HCT116 (cell line): ENCODE results near the gene SNPH. TPM values are rescaled to one million over a fixed set of nuclear protein-coding genes. Genes with fewer than 3 reads are reported as not detected.

Experiments used
- ATAC-seq: fragments of 200-7000 bp; cut with Tn5 transposase; 2 replicates; pipeline ENCODE4 v1.9.1; 2020; ENCODE audit warnings: mild to moderate bottlenecking, moderate library complexity
- BruUV-seq: library from RNA; stranded (reverse); fragments of 400-500 nt; replicated peaks from 2 replicates; lab custom pipeline; 2021; lab: Mats Ljungman, UMichigan
- CTCF ChIA-PET: fragments of 300-600 bp; sonication (Branson Sonifier 250); formaldehyde crosslinking; loops from one replicate; lab custom pipeline; 2021; ENCODE audit warnings: antibody characterized with exemption; lab: Charles Lee
- POLR2A ChIA-PET: fragments of 300-600, 350-600 bp; sonication (Branson Sonifier 250); formaldehyde crosslinking; loops from one replicate; lab custom pipeline; 2021; ENCODE audit warnings: antibody characterized with exemption; lab: Charles Lee
- RAD21 ChIA-PET, 2 experiments: fragments of 300-600 bp; sonication (Branson Sonifier 250); formaldehyde crosslinking; loops; one replicate each; lab custom pipeline; 2023; ENCODE audit warnings: low total read pairs in 2 of 2; ENCODE audit not compliant: uncharacterized antibody in 2 of 2, unreplicated experiment in 2 of 2, low non-redundant PET in 1 of 2; lab: Charles Lee
- DNase-seq: peaks from one replicate; pipeline ENCODE4 v3.0.0-alpha.2; 2010; ENCODE audit warnings: low read depth, low spot score
- H2AFZ ChIP-seq: fragments of 200-600 bp; shearing (Covaris generic), sonication (generic); 2 replicates; pipeline ENCODE4 v1.6.1; 2017; ENCODE audit warnings: low read depth, mixed run types, mixed read lengths, antibody characterized with exemption, low read length; ENCODE audit not compliant: poor library complexity, severe bottlenecking
- H3K27ac ChIP-seq: 2 replicates; pipeline ENCODE4 v1.5.1; 2012; ENCODE audit warnings: low read depth, low read length
- H3K27me3 ChIP-seq: fragments of 200-600 bp; sonication (generic); 2 replicates; pipeline ENCODE4 v1.6.1; 2016; ENCODE audit warnings: mixed run types, low read length, mixed read lengths; ENCODE audit not compliant: insufficient read depth
- H3K36me3 ChIP-seq, 2 experiments: fragments of 200-500 bp in 1 of 2; fragments of 200-600 bp in 1 of 2; sonication (Bioruptor generic) in 1 of 2; sonication (generic) in 1 of 2; 2 replicates each; pipeline versions ENCODE4 v1.5.1 to v1.6.1; 2014 to 2016; ENCODE audit warnings: low read length in 2 of 2, inconsistent platforms in 1 of 2, mixed read lengths in 1 of 2, mixed run types in 1 of 2; ENCODE audit not compliant: insufficient read depth in 2 of 2, control insufficient read depth in 1 of 2
- H3K4me1 ChIP-seq, 2 experiments: fragments of 200-600 bp in 1 of 2; sonication (generic) in 1 of 2; 2 replicates each; pipeline versions ENCODE4 v1.5.1 to v1.6.1; 2012 to 2017; ENCODE audit warnings: low read length in 2 of 2, inconsistent platforms in 1 of 2, mild to moderate bottlenecking in 1 of 2, mixed read lengths in 1 of 2, mixed run types in 1 of 2, moderate library complexity in 1 of 2; ENCODE audit not compliant: insufficient read depth in 2 of 2, control insufficient read depth in 1 of 2
- H3K4me2 ChIP-seq: fragments of 200-600 bp; sonication (generic); 2 replicates; pipeline ENCODE4 v1.6.1; 2017; ENCODE audit warnings: mixed run types, low read length, mixed read lengths
- H3K4me3 ChIP-seq, 2 experiments: fragments of 200-600 bp in 1 of 2; sonication (generic) in 1 of 2; replicated peaks in 1 of 2; 2 replicates each; pipeline ENCODE4 v1.5.1; 2011 to 2016; ENCODE audit warnings: low read length in 2 of 2, control low read depth in 1 of 2, low read depth in 1 of 2, mild to moderate bottlenecking in 1 of 2, mixed read lengths in 1 of 2, mixed run types in 1 of 2
- H3K79me2 ChIP-seq: fragments of 200-600 bp; sonication (generic); 2 replicates; pipeline ENCODE4 v1.6.1; 2017; ENCODE audit warnings: mild to moderate bottlenecking, mixed run types, low read length, moderate library complexity, mixed read lengths; ENCODE audit not compliant: insufficient read depth
- H3K9ac ChIP-seq: fragments of 200-600 bp; sonication (generic); 2 replicates; pipeline ENCODE4 v1.6.1; 2016; ENCODE audit warnings: low read length, mixed read lengths
- H3K9me2 ChIP-seq: fragments of 200-600 bp; sonication (generic), shearing (Covaris generic); 2 replicates; pipeline ENCODE4 v1.6.1; 2017; ENCODE audit warnings: mixed run types, mild to moderate bottlenecking, moderate library complexity; ENCODE audit not compliant: insufficient read depth
- H3K9me3 ChIP-seq, 2 experiments: fragments of 200-500 bp in 1 of 2; fragments of 200-600 bp in 1 of 2; sonication (Bioruptor generic) in 1 of 2; sonication (generic) in 1 of 2; 2 replicates each; pipeline ENCODE4 v1.6.1; 2014 to 2017; ENCODE audit warnings: low read length in 2 of 2, mixed read lengths in 2 of 2, inconsistent platforms in 1 of 2, low read depth in 1 of 2, mild to moderate bottlenecking in 1 of 2, mixed run types in 1 of 2, moderate library complexity in 1 of 2; ENCODE audit not compliant: control insufficient read depth in 1 of 2, insufficient read depth in 1 of 2
- H4K20me1 ChIP-seq: fragments of 200-600 bp; sonication (generic), shearing (Covaris generic); 2 replicates; pipeline ENCODE4 v1.6.1; 2017; ENCODE audit warnings: mixed run types, mild to moderate bottlenecking, moderate library complexity; ENCODE audit not compliant: insufficient read depth
- CBX3 ChIP-seq: IDR thresholded peaks from 2 replicates; pipeline ENCODE4 v1.6.1; 2012; ENCODE audit warnings: low read depth
- CEBPB ChIP-seq: IDR thresholded peaks from 2 replicates; pipeline ENCODE4 v1.6.1; 2012; ENCODE audit warnings: low read depth
- CTCF ChIP-seq, 3 experiments: fragments of 200-600 bp in 1 of 3; sonication (generic) in 1 of 3; IDR thresholded peaks in 2 of 3; conservative IDR thresholded peaks in 1 of 3; 2 replicates each; pipeline ENCODE4 v1.5.1; 2012 to 2017; ENCODE audit warnings: low read depth in 2 of 3, low read length in 2 of 3, antibody characterized with exemption in 1 of 3, borderline replicate concordance in 1 of 3, control low read depth in 1 of 3, mild to moderate bottlenecking in 1 of 3, mixed read lengths in 1 of 3, mixed run types in 1 of 3, moderate library complexity in 1 of 3; ENCODE audit not compliant: insufficient read depth in 1 of 3
- POLR2AphosphoS5 ChIP-seq: IDR thresholded peaks from 2 replicates; pipeline ENCODE4 v1.6.1; 2011; ENCODE audit warnings: mild to moderate bottlenecking, low read depth, low read length, moderate library complexity
- RAD21 ChIP-seq: IDR thresholded peaks from 2 replicates; pipeline ENCODE4 v1.6.1; 2012; ENCODE audit warnings: low read depth, mild to moderate bottlenecking
- SIN3A ChIP-seq: IDR thresholded peaks from 2 replicates; pipeline ENCODE4 v1.6.1; 2012; ENCODE audit warnings: low read depth
- SP1 ChIP-seq: IDR thresholded peaks from 2 replicates; pipeline ENCODE4 v1.6.1; 2012; ENCODE audit warnings: low read depth
- intact Hi-C: fragments of 100-400 bp; cut with micrococcal nuclease; formaldehyde crosslinking; loops from 2 replicates; pipeline ENCODE4 v1.10.0; 2022
- total RNA-seq: library from RNA; stranded (reverse); gene quantifications from one replicate; pipeline ENCODE4 v1.2.1, GENCODE V29; 2021; ENCODE audit not compliant: unreplicated experiment

SNPH gene
- total RNA-seq, 1 experiment from 2014 or later = 3.2 TPM

- ChIA-PET RAD21 (no interaction called here), CTCF (interaction anchor here (1.0 kb wide), 1 partner anchor 9 kb away, joined by 3 read pairs; no protein-coding TSS in a partner anchor), POLR2A (no interaction called here)
- Histone ChIP-seq H3K9me3 (no peaks in the 10 kb centered on the region), H4K20me1 (no peaks in the 10 kb centered on the region; the same call in 1 of the 2 replicates), H3K4me2 (no peak overlapping the region), H3K27me3 (no peaks in the 10 kb centered on the region), H3K79me2 (peaks cover 44% of the 10 kb centered on the region), H3K27ac (no peak overlapping the region), H3K36me3 (0 out of 4 replicates have a peak, but pooled peaks cover 0 to 3% of the 10 kb centered on the region in 2 experiments), H3K4me1 (peaks cover 0 to 3% of the 10 kb centered on the region in 2 experiments; a peak in 3 of 4 replicates), H3K9ac (no peak overlapping the region), H3K9me2 (no peaks in the 10 kb centered on the region), H2AFZ (no peak overlapping the region)
- ATAC-seq = peak; percentile 82
- peak; percentile 27 for DNase-seq
- no TSS peak for BruUV-seq
- intact Hi-C loops = no loop called here
- TF ChIP-seq RAD21 (0 out of 2 replicates have a peak, but pooled peaks have one; percentile 10), CEBPB (0 out of 2 replicates have a peak, but pooled peaks have one; percentile 9), CBX3 (no peak), CTCF (IDR thresholded peaks at IDR 0.05 in 2 of 3, conservative IDR thresholded peaks at IDR 0.05 in 1 of 3; ENCODE audit: borderline replicate concordance in 1 of 3, insufficient read depth in 1 of 3, low read depth in 2 of 3, low read length in 2 of 3) (peak in 2 of 3 experiments; percentile 7 to 17; a peak in 1 of 6 replicates), SP1 (no peak), SIN3A (peak; percentile 42; the same call in 1 of the 2 replicates)
- TF ChIP-seq, all 23 proteins: peak for 4
- H3K4me3 ChIP-seq = no peak overlapping the region
These were observed 68.7 kb downstream of the SNPH start for GRCh38 chr20:1334761-1335160.

GRCh38 chr20:1335961-1336698 is 70.0 kb downstream of the SNPH start:
- no peaks in the 10 kb centered on the region; a peak in 1 of 4 replicates for H3K4me1 ChIP-seq
- no peak overlapping the region for H3K4me2 ChIP-seq
- no peak overlapping the region for H2AFZ ChIP-seq
- RAD21 ChIA-PET = no interaction called here
- H3K79me2 ChIP-seq = peaks cover 30% of the 10 kb centered on the region
- no peak overlapping the region for H3K9ac ChIP-seq
- H3K36me3 ChIP-seq = 0 out of 4 replicates have a peak, but pooled peaks cover 0 to 3% of the 10 kb centered on the region in 2 experiments
- no peaks in the 10 kb centered on the region for H3K9me2 ChIP-seq
- no TSS peak for BruUV-seq
- DNase-seq = no peak
- no peak for ATAC-seq
- CTCF ChIA-PET = no interaction called here
- TF ChIP-seq CBX3 = no peak
- TF ChIP-seq POLR2AphosphoS5 = 0 out of 2 replicates have a peak, but pooled peaks have one; percentile 25
- H3K27ac ChIP-seq = no peak overlapping the region
- H3K9me3 ChIP-seq = no peaks in the 10 kb centered on the region
- no peaks in the 10 kb centered on the region for H3K27me3 ChIP-seq
- H3K4me3 ChIP-seq = no peak overlapping the region
- intact Hi-C loops = no loop called here
- POLR2A ChIA-PET = no interaction called here
- H4K20me1 ChIP-seq = no peaks in the 10 kb centered on the region; the same call in 1 of the 2 replicates
